Natural killer cell treated with Interleukin-12 subunit alpha and Interleukin-12 subunit beta and Interleukin-15 and Interleukin-18, amount 100 ng/mL, for 72 hours (primary cell): ENCODE results near the gene XBP1. TPM values are rescaled to one million over a fixed set of nuclear protein-coding genes. Genes with fewer than 3 reads are reported as not detected.
"Not testable (repeated sequence)": the region's sequence is repeated elsewhere in the genome, so short reads cannot be mapped to it uniquely, and the experiment has no call there.

Source experiments
- ATAC-seq, 2 donors: fragments of 150-1000 bp; cut with Tn5 transposase in 1 of 2; sonication (Bioruptor Pico), chemical (Tn5 transposase) in 1 of 2; 2 replicates each; pipeline ENCODE4 v1.10.0; 2021
- DNase-seq: peaks from one replicate; pipeline ENCODE4 v3.0.0; 2022; ENCODE audit warnings: low spot score
- H3K27ac Mint-ChIP-seq, 2 donors: 1 replicate in 1 of 2; 2 replicates in 1 of 2; pipeline ENCODE4 v1.8.0; 2022; ENCODE audit warnings: mixed read lengths in 2 of 2, mild to moderate bottlenecking in 1 of 2, moderate library complexity in 1 of 2
- H3K27me3 Mint-ChIP-seq, 2 donors: 1 replicate in 1 of 2; 2 replicates in 1 of 2; pipeline ENCODE4 v1.8.0; 2022; ENCODE audit warnings: mixed read lengths in 2 of 2
- H3K36me3 Mint-ChIP-seq: one replicate; pipeline ENCODE4 v1.8.0; 2022; ENCODE audit warnings: mixed read lengths
- H3K4me1 Mint-ChIP-seq, 2 donors: 1 replicate in 1 of 2; 2 replicates in 1 of 2; pipeline ENCODE4 v1.8.0; 2022; ENCODE audit warnings: low read depth in 2 of 2, mixed read lengths in 2 of 2, mild to moderate bottlenecking in 1 of 2
- H3K4me3 Mint-ChIP-seq: one replicate; pipeline ENCODE4 v1.8.0; 2022; ENCODE audit warnings: mixed read lengths
- H3K9me3 Mint-ChIP-seq: 2 replicates; pipeline ENCODE4 v1.8.0; 2022; ENCODE audit warnings: mixed read lengths
- total RNA-seq, 2 donors: library from RNA; stranded (reverse); gene quantifications; one replicate each; pipeline ENCODE4 v1.2.3, GENCODE V29; 2022

The XBP1 gene
- total RNA-seq, 2 donors from 2014 or later: 287 to 560 TPM

GRCh38 chr22:28768701-28769393, 31.5 kb downstream of the XBP1 start:
- Mint-ChIP-seq H3K4me1 (peaks cover 12 to 14% of the 10 kb centered on the region in 2 donors), H3K27ac (no peak overlapping the region), H3K4me3 (no peak overlapping the region)

GRCh38 chr22:28766628-28767027, 33.7 kb downstream of the XBP1 start:
- DNase-seq (no peak), ATAC-seq (no peak)
- Mint-ChIP-seq H3K27ac (no peak overlapping the region), H3K36me3 (no peaks in the 10 kb centered on the region), H3K4me1 (peaks cover 0 to 6% of the 10 kb centered on the region in 2 donors), H3K27me3 (no peaks in the 10 kb centered on the region), H3K4me3 (no peak overlapping the region), H3K9me3 (no peaks in the 10 kb centered on the region)

More at GRCh38 chr22:28768701-28769393, 31.5 kb downstream of the XBP1 start:
- no peak for ATAC-seq
- DNase-seq: no peak
- Mint-ChIP-seq H3K27me3 (no peaks in the 10 kb centered on the region), H3K36me3 (peaks cover 7% of the 10 kb centered on the region), H3K9me3 (no peaks in the 10 kb centered on the region)

- H3K9me3 Mint-ChIP-seq, H3K36me3 Mint-ChIP-seq, H3K27ac Mint-ChIP-seq: not testable (repeated sequence)
These were observed 38.4 kb downstream of the XBP1 start for GRCh38 chr22:28762000-28762399.

GRCh38 chr22:28761449-28761755, 39.0 kb downstream of the XBP1 start:
- H3K36me3 Mint-ChIP-seq: no peaks in the 10 kb centered on the region
- H3K4me3 Mint-ChIP-seq: no peak overlapping the region
- DNase-seq: no peak
- no peaks in the 10 kb centered on the region for H3K9me3 Mint-ChIP-seq
- H3K27me3 Mint-ChIP-seq: no peaks in the 10 kb centered on the region
- no peak overlapping the region for H3K27ac Mint-ChIP-seq
- ATAC-seq: no peak
- H3K4me1 Mint-ChIP-seq: peaks cover 0 to 7% of the 10 kb centered on the region in 2 donors

More at GRCh38 chr22:28762000-28762399, 38.4 kb downstream of the XBP1 start:
- not testable (repeated sequence) for H3K4me3 Mint-ChIP-seq, DNase-seq, H3K27me3 Mint-ChIP-seq, ATAC-seq, H3K4me1 Mint-ChIP-seq

GRCh38 chr22:28759861-28760560, 40.4 kb downstream of the XBP1 start:
- ATAC-seq: no peak
- no peaks in the 10 kb centered on the region for H3K36me3 Mint-ChIP-seq
- no peaks in the 10 kb centered on the region for H3K27me3 Mint-ChIP-seq
- H3K4me1 Mint-ChIP-seq: peaks cover 0 to 7% of the 10 kb centered on the region in 2 donors
- H3K4me3 Mint-ChIP-seq: no peak overlapping the region
- H3K27ac Mint-ChIP-seq: no peak overlapping the region
- H3K9me3 Mint-ChIP-seq: no peaks in the 10 kb centered on the region
- DNase-seq: no peak

- not testable (repeated sequence) for DNase-seq, H3K27me3 Mint-ChIP-seq, H3K9me3 Mint-ChIP-seq, H3K4me3 Mint-ChIP-seq, H3K36me3 Mint-ChIP-seq, ATAC-seq, H3K27ac Mint-ChIP-seq, H3K4me1 Mint-ChIP-seq
These were observed 45.9 kb downstream of the XBP1 start for GRCh38 chr22:28754512-28754911.

- DNase-seq: no peak
- Mint-ChIP-seq H3K27ac (no peak overlapping the region), H3K36me3 (no peaks in the 10 kb centered on the region), H3K27me3 (no peaks in the 10 kb centered on the region), H3K4me3 (no peak overlapping the region), H3K4me1 (peaks cover 15 to 21% of the 10 kb centered on the region in 2 donors), H3K9me3 (no peaks in the 10 kb centered on the region)
- ATAC-seq: no peak
These were observed 49.9 kb downstream of the XBP1 start for GRCh38 chr22:28750471-28750881.

Other genes starting within 250 kb of the XBP1 start
- gene TTC28, start 120.7 kb downstream of the XBP1 start, total RNA-seq: 1 to 10 TPM; 5.7 to 6.0 TPM
- gene CHEK2, start 58.7 kb downstream of the XBP1 start, total RNA-seq: 10 to 100 TPM; 28.1 to 36.2 TPM
- 10 to 100 TPM; 11.8 to 22.1 TPM for gene HSCB, start 58.5 kb downstream of the XBP1 start, total RNA-seq
- 10 to 100 TPM; 35.3 to 43.4 TPM for gene CCDC117, start 27.9 kb downstream of the XBP1 start, total RNA-seq
- under 1 TPM; 0.61 to 0.64 TPM for gene ZNRF3, start 83.0 kb upstream of the XBP1 start, total RNA-seq